Endothelial cell of umbilical vein (primary cell): Measurements from ENCODE around the gene POLR2B. TPM values are rescaled to one million over a fixed set of nuclear protein-coding genes. Genes with fewer than 3 reads are reported as not detected.

Source experiments
- BruUV-seq: library from RNA; stranded (reverse); fragments of 400-500 nt; replicated peaks from 2 replicates; lab custom pipeline; 2021; lab: Mats Ljungman, UMichigan
- CTCF ChIA-PET: fragments of 300-600, 350-600 bp; sonication (Branson Sonifier 250); formaldehyde crosslinking; loops from one replicate; lab custom pipeline; 2021; ENCODE audit warnings: antibody characterized with exemption, inconsistent platforms; lab: Charles Lee
- POLR2A ChIA-PET: fragments of 300-600, 350-600 bp; sonication (Branson Sonifier 250); formaldehyde crosslinking; loops from one replicate; lab custom pipeline; 2021; ENCODE audit warnings: antibody characterized with exemption, inconsistent platforms; lab: Charles Lee
- DNase-seq: peaks from one replicate; pipeline ENCODE4 v3.0.0-alpha.2; 2011; ENCODE audit warnings: low read depth, low spot score
- FAIRE-seq: peaks from 2 replicates; lab custom pipeline; 2011; peaks lifted over from hg19 to GRCh38; lab: Jason Lieb, UNC
- H2AFZ ChIP-seq: 2 replicates; pipeline ENCODE4 v1.6.0; 2012; ENCODE audit warnings: low read depth, low read length, control low read depth, inconsistent platforms
- H3K27ac ChIP-seq: 2 replicates; pipeline ENCODE4 v1.5.1; 2011; ENCODE audit warnings: low read depth, mild to moderate bottlenecking, control low read depth, low read length, moderate library complexity; ENCODE audit not compliant: insufficient read depth
- H3K27me3 ChIP-seq, 2 experiments: 2 replicates each; pipeline versions ENCODE4 v1.6.0 to v1.6.1; 2011; ENCODE audit warnings: low read length in 2 of 2, mixed read lengths in 1 of 2; ENCODE audit not compliant: control insufficient read depth in 2 of 2, insufficient read depth in 2 of 2
- H3K36me3 ChIP-seq, 2 experiments: 2 replicates in 1 of 2; 3 replicates in 1 of 2; pipeline ENCODE4 v1.5.1; 2011; ENCODE audit warnings: low read length in 2 of 2, mild to moderate bottlenecking in 1 of 2, moderate library complexity in 1 of 2; ENCODE audit not compliant: control insufficient read depth in 2 of 2, insufficient read depth in 2 of 2; ENCODE audit errors: extremely low read depth in 1 of 2
- H3K4me1 ChIP-seq: 3 replicates; pipeline ENCODE4 v1.5.1; 2011; ENCODE audit warnings: mild to moderate bottlenecking, low read length; ENCODE audit not compliant: control insufficient read depth, insufficient read depth; ENCODE audit errors: extremely low read depth
- H3K4me2 ChIP-seq: 2 replicates; pipeline ENCODE4 v1.6.1; 2011; ENCODE audit warnings: low read length, control low read depth, mixed read lengths; ENCODE audit not compliant: insufficient read depth
- H3K4me3 ChIP-seq, 3 experiments: fragments of 200-600 bp in 1 of 3; sonication (generic), shearing (Covaris generic) in 1 of 3; replicated peaks in 1 of 3; 2 replicates each; pipeline ENCODE4 v1.5.1; 2011 to 2016; ENCODE audit warnings: control low read depth in 3 of 3, low read length in 3 of 3, mild to moderate bottlenecking in 2 of 3, inconsistent platforms in 1 of 3, low read depth in 1 of 3, moderate library complexity in 1 of 3; ENCODE audit not compliant: insufficient read depth in 1 of 3
- H3K79me2 ChIP-seq: 2 replicates; pipeline ENCODE4 v1.6.0; 2012; ENCODE audit warnings: low read length, inconsistent platforms; ENCODE audit not compliant: control insufficient read depth, insufficient read depth
- H3K9ac ChIP-seq: replicated peaks from 2 replicates; pipeline ENCODE3; 2011; ENCODE audit warnings: low read length, control low read depth; ENCODE audit not compliant: insufficient read depth; ENCODE audit errors: extremely low read depth
- H3K9me1 ChIP-seq: replicated peaks from 3 replicates; pipeline ENCODE4 v1.6.0; 2011; ENCODE audit warnings: mild to moderate bottlenecking, low read length; ENCODE audit not compliant: control insufficient read depth, insufficient read depth; ENCODE audit errors: extremely low read depth
- H3K9me3 ChIP-seq: replicated peaks from 2 replicates; pipeline ENCODE4 v1.5.1; 2012; ENCODE audit warnings: low read length, inconsistent platforms; ENCODE audit not compliant: control insufficient read depth, insufficient read depth
- H4K20me1 ChIP-seq: replicated peaks from 2 replicates; pipeline ENCODE3; 2011; ENCODE audit warnings: mild to moderate bottlenecking, low read length; ENCODE audit not compliant: control insufficient read depth, insufficient read depth; ENCODE audit errors: extremely low read depth
- CTCF ChIP-seq, 2 donors: IDR thresholded peaks; 1 replicate in 1 of 2; 2 replicates in 1 of 2; pipeline ENCODE4 v1.5.1; 2011; ENCODE audit warnings: low read length in 2 of 2, mild to moderate bottlenecking in 2 of 2, moderate library complexity in 2 of 2, control low read depth in 1 of 2, inconsistent platforms in 1 of 2, low read depth in 1 of 2; ENCODE audit not compliant: insufficient read depth in 1 of 2; ENCODE audit errors: extremely low read depth in 1 of 2
- EZH2 ChIP-seq: IDR thresholded peaks from 2 replicates; pipeline ENCODE4 v1.6.1; 2012; ENCODE audit warnings: borderline replicate concordance, low read depth, mild to moderate bottlenecking, moderate library complexity, low read length, inconsistent platforms; ENCODE audit not compliant: severe bottlenecking
- FOS ChIP-seq: IDR thresholded peaks from 2 replicates; pipeline ENCODE4 v1.6.1; 2011; ENCODE audit warnings: mild to moderate bottlenecking, low read length, moderate library complexity, borderline replicate concordance; ENCODE audit not compliant: insufficient read depth
- GATA2 ChIP-seq: IDR thresholded peaks from 2 replicates; pipeline ENCODE4 v1.7.0; 2011; ENCODE audit warnings: low read depth, mild to moderate bottlenecking, moderate library complexity, mixed read lengths, low read length; ENCODE audit not compliant: insufficient read length, insufficient read depth
- JUN ChIP-seq: IDR thresholded peaks from 2 replicates; pipeline ENCODE4 v1.6.1; 2011; ENCODE audit warnings: borderline replicate concordance, low read depth; ENCODE audit not compliant: insufficient read length, insufficient read depth
- MAX ChIP-seq: IDR thresholded peaks from 2 replicates; pipeline ENCODE4 v1.6.1; 2011; ENCODE audit not compliant: insufficient read depth, insufficient read length
- MYC ChIP-seq: IDR thresholded peaks from one replicate; pipeline ENCODE4 v1.6.1; 2011; ENCODE audit warnings: mild to moderate bottlenecking, low read depth, low read length
- POLR2A ChIP-seq: IDR thresholded peaks from 2 replicates; pipeline ENCODE4 v1.6.1; 2012; ENCODE audit warnings: low read depth, mild to moderate bottlenecking, control low read depth, low read length
- POLR2AphosphoS5 ChIP-seq: IDR thresholded peaks from 2 replicates; pipeline ENCODE4 v1.6.1; 2012; ENCODE audit warnings: low read depth, mild to moderate bottlenecking, control low read depth, low read length, moderate library complexity; ENCODE audit not compliant: insufficient read depth
- dilution Hi-C: fragments of 300-500 bp; cut with MboI; formaldehyde crosslinking; loops from one replicate; pipeline ENCODE4 v1.15.0; 2019; ENCODE audit warnings: low sequenced_read_pairs; ENCODE audit not compliant: extremely low pct_ligation_motif_present
- intact Hi-C: fragments of 100-400 bp; cut with micrococcal nuclease; formaldehyde crosslinking; loops from one replicate; pipeline ENCODE4 v1.10.0; 2022
- polyA plus RNA-seq, 4 experiments: library from polyadenylated mRNA; depleted of rRNA in 3 of 4; stranded (reverse) in 3 of 4; unstranded in 1 of 4; fragments of >200 nt; gene quantifications; 2 replicates each; pipeline versions ENCODE4 v1.2.1 to v1.2.3, GENCODE V29; 2011 to 2012; ENCODE audit warnings: missing spikeins in 1 of 4
- total RNA-seq: library from RNA; stranded (reverse); gene quantifications from 2 replicates; pipeline ENCODE4 v1.2.3, GENCODE V29; 2021

POLR2B gene
- total and polyA plus RNA-seq, 2 donors (not counting 3 experiments of a cell fraction or from before 2014, with no cell fraction given): 75.5 to 148 TPM

- TF ChIP-seq POLR2AphosphoS5 (no peak), POLR2A (no peak), CTCF (IDR thresholded peaks at IDR 0.05; ENCODE audit: extremely low read depth in 1 of 2, insufficient read depth in 1 of 2, low read depth in 1 of 2, low read length in 2 of 2) (no peak), EZH2 (no peak), JUN (no peak), MAX (no peak), FOS (no peak), GATA2 (no peak), MYC (no peak)
- no peak for DNase-seq
These were observed 82.7 kb downstream of the POLR2B start for GRCh38 chr4:57061395-57061794.

More at GRCh38 chr4:57061395-57061794, 82.7 kb downstream of the POLR2B start:
- Histone ChIP-seq H3K9me3 (no peaks in the 10 kb centered on the region), H2AFZ (no peak overlapping the region), H3K27me3 (no peaks in the 10 kb centered on the region), H3K4me3 (no peak overlapping the region), H4K20me1 (no peaks in the 10 kb centered on the region), H3K4me2 (no peak overlapping the region), H3K27ac (no peak overlapping the region), H3K9me1 (no peaks in the 10 kb centered on the region), H3K9ac (no peak overlapping the region), H3K36me3 (peaks cover 2 to 6% of the 10 kb centered on the region in 2 experiments), H3K79me2 (peaks cover 75% of the 10 kb centered on the region), H3K4me1 (peaks cover 33% of the 10 kb centered on the region)
- BruUV-seq: no TSS peak
- CTCF ChIA-PET: no interaction called here
- dilution Hi-C loops (no loop called here), intact Hi-C loops (no loop called here)
- POLR2A ChIA-PET: no interaction called here
- no peak for FAIRE-seq
